ENCODE results near the gene MAP3K10. TPM values are rescaled to one million over a fixed set of nuclear protein-coding genes. Genes with fewer than 3 reads are reported as not detected.

MAP3K10 gene
- total and polyA plus RNA-seq, 2 donors from 2014 or later, result 15.0 to 17.3 TPM

DNA sequence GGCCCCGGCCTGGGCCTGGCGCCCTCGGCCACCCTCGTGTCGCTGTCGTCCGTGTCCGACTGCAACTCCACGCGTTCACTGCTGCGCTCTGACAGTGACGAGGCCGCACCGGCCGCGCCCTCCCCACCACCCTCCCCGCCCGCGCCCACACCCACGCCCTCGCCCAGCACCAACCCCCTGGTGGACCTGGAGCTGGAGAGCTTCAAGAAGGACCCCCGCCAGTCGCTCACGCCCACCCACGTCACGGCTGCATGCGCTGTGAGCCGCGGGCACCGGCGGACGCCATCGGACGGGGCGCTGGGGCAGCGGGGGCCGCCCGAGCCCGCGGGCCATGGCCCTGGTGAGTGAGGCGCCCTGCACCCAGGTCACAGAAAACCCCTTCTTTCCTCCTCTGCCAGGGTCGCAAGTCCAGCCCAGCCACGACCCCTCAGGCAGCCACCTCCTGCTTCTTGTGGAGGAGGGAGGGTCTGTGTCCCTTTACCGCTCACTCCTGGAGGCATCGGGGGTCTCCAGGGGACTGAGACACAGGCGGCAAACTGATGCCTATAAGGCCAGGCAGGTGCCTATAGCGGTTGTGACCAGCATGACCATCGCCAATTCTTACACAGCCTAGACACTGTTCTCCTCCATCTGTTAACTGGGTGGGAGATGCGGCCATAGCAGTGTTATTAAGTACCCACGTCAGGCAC lies 22.8 kb downstream of the MAP3K10 start:
- Histone ChIP-seq H3K27me3 (ENCODE audit: control insufficient read depth, insufficient read depth, low read length) (peaks cover 9% of the 10 kb centered on the region), H3K4me3 (ENCODE audit: low read length in 3 of 3) (no peak overlapping the region), H3K4me1 (ENCODE audit: control insufficient read depth in 2 of 3, insufficient read depth in 2 of 3, low read depth in 1 of 3, low read length in 3 of 3) (no peaks in the 10 kb centered on the region), H3K36me3 (ENCODE audit: control insufficient read depth in 2 of 3, insufficient read depth in 3 of 3, low read length in 3 of 3) (peaks cover 0 to 4% (median 4%) of the 10 kb centered on the region in 3 donors), H3K27ac (ENCODE audit: low read depth in 2 of 2, low read length in 2 of 2) (no peak overlapping the region), H3K9me3 (ENCODE audit: control insufficient read depth in 2 of 3, insufficient read depth in 1 of 3, low read length in 3 of 3) (no peaks in the 10 kb centered on the region), H3K9ac (ENCODE audit: low read length in 3 of 3) (no peak overlapping the region)
- DNase-seq, result no peak
- intact Hi-C loops (cut with DNase I), result no loop called here
- no peak for FAIRE-seq
- TF ChIP-seq, protein P1, sequence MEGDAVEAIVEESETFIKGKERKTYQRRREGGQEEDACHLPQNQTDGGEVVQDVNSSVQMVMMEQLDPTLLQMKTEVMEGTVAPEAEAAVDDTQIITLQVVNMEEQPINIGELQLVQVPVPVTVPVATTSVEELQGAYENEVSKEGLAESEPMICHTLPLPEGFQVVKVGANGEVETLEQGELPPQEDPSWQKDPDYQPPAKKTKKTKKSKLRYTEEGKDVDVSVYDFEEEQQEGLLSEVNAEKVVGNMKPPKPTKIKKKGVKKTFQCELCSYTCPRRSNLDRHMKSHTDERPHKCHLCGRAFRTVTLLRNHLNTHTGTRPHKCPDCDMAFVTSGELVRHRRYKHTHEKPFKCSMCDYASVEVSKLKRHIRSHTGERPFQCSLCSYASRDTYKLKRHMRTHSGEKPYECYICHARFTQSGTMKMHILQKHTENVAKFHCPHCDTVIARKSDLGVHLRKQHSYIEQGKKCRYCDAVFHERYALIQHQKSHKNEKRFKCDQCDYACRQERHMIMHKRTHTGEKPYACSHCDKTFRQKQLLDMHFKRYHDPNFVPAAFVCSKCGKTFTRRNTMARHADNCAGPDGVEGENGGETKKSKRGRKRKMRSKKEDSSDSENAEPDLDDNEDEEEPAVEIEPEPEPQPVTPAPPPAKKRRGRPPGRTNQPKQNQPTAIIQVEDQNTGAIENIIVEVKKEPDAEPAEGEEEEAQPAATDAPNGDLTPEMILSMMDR (IDR thresholded peaks at IDR 0.05; ENCODE audit: borderline replicate concordance, extremely low read depth, insufficient read depth), result no peak

DNA sequence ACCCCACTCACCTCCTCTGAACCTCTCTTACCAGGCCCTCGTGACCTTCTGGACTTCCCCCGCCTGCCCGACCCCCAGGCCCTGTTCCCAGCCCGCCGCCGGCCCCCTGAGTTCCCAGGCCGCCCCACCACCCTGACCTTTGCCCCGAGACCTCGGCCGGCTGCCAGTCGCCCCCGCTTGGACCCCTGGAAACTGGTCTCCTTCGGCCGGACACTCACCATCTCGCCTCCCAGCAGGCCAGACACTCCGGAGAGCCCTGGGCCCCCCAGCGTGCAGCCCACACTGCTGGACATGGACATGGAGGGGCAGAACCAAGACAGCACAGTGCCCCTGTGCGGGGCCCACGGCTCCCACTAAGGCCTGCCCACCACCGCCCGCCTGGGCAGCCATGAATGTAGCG lies 23.7 kb downstream of the MAP3K10 start:
- TF ChIP-seq, protein P1 (IDR thresholded peaks at IDR 0.05; ENCODE audit: borderline replicate concordance, extremely low read depth, insufficient read depth), result no peak
- H3K36me3 ChIP-seq (ENCODE audit: control insufficient read depth in 2 of 3, insufficient read depth in 3 of 3, low read length in 3 of 3), result peaks cover 0 to 4% (median 4%) of the 10 kb centered on the region in 3 donors
- FAIRE-seq (no peak), DNase-seq (no peak)
- H3K9ac ChIP-seq (ENCODE audit: low read length in 3 of 3), result no peak overlapping the region
- H3K27me3 ChIP-seq (ENCODE audit: control insufficient read depth, insufficient read depth, low read length), result peaks cover 11% of the 10 kb centered on the region
- no peak overlapping the region for H3K27ac ChIP-seq (ENCODE audit: low read depth in 2 of 2, low read length in 2 of 2)
- no peaks in the 10 kb centered on the region for H3K4me1 ChIP-seq (ENCODE audit: control insufficient read depth in 2 of 3, insufficient read depth in 2 of 3, low read depth in 1 of 3, low read length in 3 of 3)
- intact Hi-C loops (cut with DNase I), result no loop called here
- H3K4me3 ChIP-seq (ENCODE audit: low read length in 3 of 3), result no peak overlapping the region
- H3K9me3 ChIP-seq (ENCODE audit: control insufficient read depth in 2 of 3, insufficient read depth in 1 of 3, low read length in 3 of 3), result no peaks in the 10 kb centered on the region

DNA sequence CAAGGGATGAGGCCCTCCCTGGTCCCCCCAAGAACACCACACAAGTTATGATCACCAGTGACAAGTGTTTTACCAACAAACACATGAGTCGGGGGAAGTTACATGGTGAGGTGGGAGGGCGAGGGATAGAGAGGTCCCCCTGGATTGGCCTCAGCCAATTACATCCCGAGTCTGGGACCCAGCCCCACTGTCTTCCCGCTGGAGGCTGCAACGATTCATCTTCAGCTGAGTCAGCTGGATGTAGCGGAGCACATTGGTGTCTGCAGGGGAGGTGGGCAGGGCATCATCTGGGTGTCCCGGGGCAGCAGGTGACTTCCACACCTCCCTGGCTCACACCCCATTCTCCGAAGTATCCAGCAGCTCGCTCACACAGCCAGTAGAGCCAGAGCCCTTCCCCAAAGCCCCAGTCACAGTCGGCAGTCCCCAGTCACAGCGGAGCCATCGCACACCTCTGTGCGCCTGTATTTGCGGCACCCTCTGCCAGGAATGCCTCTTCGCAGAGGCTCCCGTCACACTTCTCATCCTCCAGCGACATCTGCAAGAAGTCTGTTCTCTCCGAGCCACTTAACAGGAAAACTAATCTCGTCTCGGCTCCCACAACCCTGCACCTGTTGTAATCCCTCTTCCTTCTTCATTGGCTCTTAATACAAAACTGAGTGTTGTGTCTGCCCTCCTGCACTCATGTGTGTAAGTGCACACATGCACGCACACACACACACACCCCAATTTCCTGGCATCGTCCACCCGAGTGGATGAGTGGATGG lies 25.0 kb downstream of the MAP3K10 start:
- FAIRE-seq (no peak), DNase-seq (no peak)
- Histone ChIP-seq H3K4me1 (ENCODE audit: control insufficient read depth in 2 of 3, insufficient read depth in 2 of 3, low read depth in 1 of 3, low read length in 3 of 3) (no peaks in the 10 kb centered on the region), H3K9ac (ENCODE audit: low read length in 3 of 3) (no peak overlapping the region), H3K27ac (ENCODE audit: low read depth in 2 of 2, low read length in 2 of 2) (no peak overlapping the region), H3K4me3 (ENCODE audit: low read length in 3 of 3) (no peak overlapping the region), H3K36me3 (ENCODE audit: control insufficient read depth in 2 of 3, insufficient read depth in 3 of 3, low read length in 3 of 3) (no peaks in the 10 kb centered on the region), H3K9me3 (ENCODE audit: control insufficient read depth in 2 of 3, insufficient read depth in 1 of 3, low read length in 3 of 3) (no peaks in the 10 kb centered on the region), H3K27me3 (ENCODE audit: control insufficient read depth, insufficient read depth, low read length) (peaks cover 15% of the 10 kb centered on the region)
- TF ChIP-seq, protein P1 (IDR thresholded peaks at IDR 0.05; ENCODE audit: borderline replicate concordance, extremely low read depth, insufficient read depth), result no peak
- intact Hi-C loops (cut with DNase I), result no loop called here
